ENCODE data around the gene TRIM46. TPM values are rescaled to one million over a fixed set of nuclear protein-coding genes. Genes with fewer than 3 reads are reported as not detected.
A peak's percentile ranks its signal among the peaks of the same experiment; 100 is the strongest.
"Not testable (repeated sequence)": the region's sequence is repeated elsewhere in the genome, so short reads cannot be mapped to it uniquely, and the experiment has no call there.

The TRIM46 gene
- total and polyA plus RNA-seq, 7 donors, result 0.16 to 3.0 (median 0.64) TPM; not detected in 1

- Histone ChIP-seq H3K4me3 (peak overlapping the region; percentile 28 to 63 (median 56)), H3K27ac (peak overlapping the region; percentile 85 to 93 (median 90)), H3K4me1 (peaks cover 0 to 37% (median 30%) of the 10 kb centered on the region in 4 donors), H3K9me3 (no peaks in the 10 kb centered on the region), H3K27me3 (no peaks in the 10 kb centered on the region), H3K36me3 (no peaks in the 10 kb centered on the region)
- 0 to 1% methylated on average over 7 of the region's 7 CpGs for WGBS, 2 donors
- intact Hi-C loops (cut with DNase I), result loop anchor here (2.0 to 5.0 kb wide), 2 partner anchors 18 to 54 kb away; partner anchors contain the start of genes KRTCAP2, MTX1 and TRIM46
- DNase-seq, result peak; percentile 90
- TF ChIP-seq CTCF (IDR thresholded peaks at IDR 0.05) (peak; percentile 42 to 62 (median 52)), POLR2AphosphoS5 (IDR thresholded peaks at IDR 0.05) (no peak)
Measured at GRCh38 chr1:155226188-155226909, 52.7 kb downstream of the TRIM46 start.

GRCh38 chr1:155226910-155227260 is 53.2 kb downstream of the TRIM46 start:
- DNase-seq, result no peak

GRCh38 chr1:155227261-155228095 is 53.8 kb downstream of the TRIM46 start:
- TF ChIP-seq POLR2AphosphoS5 (IDR thresholded peaks at IDR 0.05), result peak; percentile 69 to 87 (median 80)
- TF ChIP-seq EP300 (IDR thresholded peaks at IDR 0.05), result no peak
- TF ChIP-seq POLR2A (IDR thresholded peaks at IDR 0.05), result peak; percentile 42 to 46
- 1 to 2% methylated on average over 42 of the region's 42 CpGs for WGBS, 2 donors
- Histone ChIP-seq H3K4me1 (peaks cover 0 to 48% (median 40%) of the 10 kb centered on the region in 4 donors), H3K27ac (peak overlapping the region; percentile 85 to 93 (median 90)), H3K36me3 (no peaks in the 10 kb centered on the region), H3K4me3 (peak overlapping the region; percentile 28 to 63 (median 56)), H3K9me3 (no peaks in the 10 kb centered on the region), H3K27me3 (no peaks in the 10 kb centered on the region)
- peak; percentile 99 for DNase-seq
- intact Hi-C loops (cut with DNase I), result loop anchor here (2.0 to 5.0 kb wide), 2 partner anchors 19 to 55 kb away; partner anchors contain the start of genes KRTCAP2, MTX1 and TRIM46

More at GRCh38 chr1:155226910-155227260, 53.2 kb downstream of the TRIM46 start:
- TF ChIP-seq POLR2AphosphoS5 (IDR thresholded peaks at IDR 0.05) (no peak), POLR2A (IDR thresholded peaks at IDR 0.05) (no peak), EP300 (IDR thresholded peaks at IDR 0.05) (no peak), CTCF (IDR thresholded peaks at IDR 0.05) (peak in 1 of 4 experiments; percentile 28)
- WGBS, 2 donors, result 0% methylated on average over 19 of the region's 19 CpGs
- intact Hi-C loops (cut with DNase I), result loop anchor here (2.0 to 5.0 kb wide), 2 partner anchors 18 to 55 kb away; partner anchors contain the start of genes KRTCAP2, MTX1 and TRIM46
- no peaks in the 10 kb centered on the region for H3K9me3 ChIP-seq
- H3K27ac ChIP-seq, result peak overlapping the region; percentile 85 to 93 (median 90)
- H3K27me3 ChIP-seq, result no peaks in the 10 kb centered on the region
- peaks cover 0 to 42% (median 34%) of the 10 kb centered on the region in 4 donors for H3K4me1 ChIP-seq
- H3K4me3 ChIP-seq, result peak overlapping the region; percentile 28 to 63 (median 56)
- no peaks in the 10 kb centered on the region for H3K36me3 ChIP-seq

GRCh38 chr1:155228096-155228427 is 54.4 kb downstream of the TRIM46 start:
- TF ChIP-seq CTCF (IDR thresholded peaks at IDR 0.05), result no peak
- TF ChIP-seq POLR2AphosphoS5 (IDR thresholded peaks at IDR 0.05), result no peak
- no peak for TF ChIP-seq EP300 (IDR thresholded peaks at IDR 0.05)
- no peak for TF ChIP-seq POLR2A (IDR thresholded peaks at IDR 0.05)
- Histone ChIP-seq H3K4me1 (peaks cover 0 to 52% (median 43%) of the 10 kb centered on the region in 4 donors), H3K4me3 (peak overlapping the region; percentile 6 to 63 (median 56)), H3K27me3 (no peaks in the 10 kb centered on the region), H3K36me3 (no peaks in the 10 kb centered on the region), H3K27ac (peak overlapping the region; percentile 85 to 93 (median 90)), H3K9me3 (no peaks in the 10 kb centered on the region)
- no peak for DNase-seq
- WGBS, 2 donors, result 52 to 67% methylated on average over 9 of the region's 9 CpGs
- intact Hi-C loops (cut with DNase I), result loop anchor here (5.0 kb wide), 1 partner anchor 56 kb away; the partner anchor contains the start of genes KRTCAP2 and TRIM46

- H3K27me3 ChIP-seq; intact Hi-C loops (cut with DNase I); DNase-seq; H3K36me3 ChIP-seq; H3K9me3 ChIP-seq; H3K4me3 ChIP-seq: not testable (repeated sequence)
- WGBS, 2 donors, result 66 to 82% methylated on average over 3 of the region's 3 CpGs
- peak overlapping the region in 3 of 4 donors; percentile 66 to 73 (median 72) for H3K27ac ChIP-seq
- H3K4me1 ChIP-seq, result peaks cover 0 to 32% (median 27%) of the 10 kb centered on the region in 4 donors
Measured at GRCh38 chr1:155231302-155231701, 57.7 kb downstream of the TRIM46 start.

- H3K27me3 ChIP-seq; H3K9me3 ChIP-seq; intact Hi-C loops (cut with DNase I); H3K4me3 ChIP-seq: not testable (repeated sequence)
- Histone ChIP-seq H3K27ac (peak overlapping the region; percentile 58 to 73 (median 69)), H3K4me1 (peaks cover 0 to 23% (median 20%) of the 10 kb centered on the region in 4 donors), H3K36me3 (peaks cover 0 to 15% (median 10%) of the 10 kb centered on the region in 4 donors)
- 80 to 82% methylated on average over 13 of the region's 13 CpGs for WGBS, 2 donors
- DNase-seq, result peak; percentile 81
Measured at GRCh38 chr1:155232001-155232978, 58.6 kb downstream of the TRIM46 start.

- H3K27ac ChIP-seq; intact Hi-C loops (cut with DNase I); H3K27me3 ChIP-seq; H3K9me3 ChIP-seq; H3K4me3 ChIP-seq; DNase-seq: not testable (repeated sequence)
- peaks cover 0 to 17% (median 13%) of the 10 kb centered on the region in 4 donors for H3K4me1 ChIP-seq
- peaks cover 0 to 23% (median 12%) of the 10 kb centered on the region in 4 donors for H3K36me3 ChIP-seq
- WGBS, 2 donors, result 73 to 93% methylated on average over 1 to 2 of the region's 5 CpGs
Measured at GRCh38 chr1:155233502-155233901, 59.9 kb downstream of the TRIM46 start.

Measured in sigmoid colon (tissue), 7 donors.